ENCODE data around the gene TSGA10.

DNA sequence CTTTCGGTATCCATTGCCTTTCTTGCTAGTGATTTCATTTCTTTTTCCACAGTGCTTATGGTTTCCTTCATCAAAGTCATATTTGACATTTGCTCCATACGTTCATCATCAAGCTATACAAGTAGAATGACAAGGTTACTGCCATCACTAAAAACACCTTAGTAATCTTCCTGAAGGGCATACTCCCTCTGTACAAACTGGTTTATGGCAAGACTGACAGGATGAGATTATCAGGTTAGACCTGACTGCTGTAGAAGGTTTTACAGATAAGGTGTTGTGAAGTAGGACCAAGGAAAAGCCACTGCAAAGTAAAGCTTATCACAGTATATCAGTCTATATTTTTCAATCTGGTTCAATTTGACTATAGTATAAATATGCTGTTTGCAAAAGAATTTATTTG is 50.7 kb downstream of the TSGA10 start:
- no peak for TF ChIP-seq EZH2 (IDR thresholded peaks at IDR 0.05; ENCODE audit: low read depth, unreplicated experiment)
- TF ChIP-seq, protein P1, sequence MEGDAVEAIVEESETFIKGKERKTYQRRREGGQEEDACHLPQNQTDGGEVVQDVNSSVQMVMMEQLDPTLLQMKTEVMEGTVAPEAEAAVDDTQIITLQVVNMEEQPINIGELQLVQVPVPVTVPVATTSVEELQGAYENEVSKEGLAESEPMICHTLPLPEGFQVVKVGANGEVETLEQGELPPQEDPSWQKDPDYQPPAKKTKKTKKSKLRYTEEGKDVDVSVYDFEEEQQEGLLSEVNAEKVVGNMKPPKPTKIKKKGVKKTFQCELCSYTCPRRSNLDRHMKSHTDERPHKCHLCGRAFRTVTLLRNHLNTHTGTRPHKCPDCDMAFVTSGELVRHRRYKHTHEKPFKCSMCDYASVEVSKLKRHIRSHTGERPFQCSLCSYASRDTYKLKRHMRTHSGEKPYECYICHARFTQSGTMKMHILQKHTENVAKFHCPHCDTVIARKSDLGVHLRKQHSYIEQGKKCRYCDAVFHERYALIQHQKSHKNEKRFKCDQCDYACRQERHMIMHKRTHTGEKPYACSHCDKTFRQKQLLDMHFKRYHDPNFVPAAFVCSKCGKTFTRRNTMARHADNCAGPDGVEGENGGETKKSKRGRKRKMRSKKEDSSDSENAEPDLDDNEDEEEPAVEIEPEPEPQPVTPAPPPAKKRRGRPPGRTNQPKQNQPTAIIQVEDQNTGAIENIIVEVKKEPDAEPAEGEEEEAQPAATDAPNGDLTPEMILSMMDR (conservative IDR thresholded peaks at IDR 0.05; ENCODE audit: low read depth in 2 of 2): no peak
- TF ChIP-seq, protein P2, sequence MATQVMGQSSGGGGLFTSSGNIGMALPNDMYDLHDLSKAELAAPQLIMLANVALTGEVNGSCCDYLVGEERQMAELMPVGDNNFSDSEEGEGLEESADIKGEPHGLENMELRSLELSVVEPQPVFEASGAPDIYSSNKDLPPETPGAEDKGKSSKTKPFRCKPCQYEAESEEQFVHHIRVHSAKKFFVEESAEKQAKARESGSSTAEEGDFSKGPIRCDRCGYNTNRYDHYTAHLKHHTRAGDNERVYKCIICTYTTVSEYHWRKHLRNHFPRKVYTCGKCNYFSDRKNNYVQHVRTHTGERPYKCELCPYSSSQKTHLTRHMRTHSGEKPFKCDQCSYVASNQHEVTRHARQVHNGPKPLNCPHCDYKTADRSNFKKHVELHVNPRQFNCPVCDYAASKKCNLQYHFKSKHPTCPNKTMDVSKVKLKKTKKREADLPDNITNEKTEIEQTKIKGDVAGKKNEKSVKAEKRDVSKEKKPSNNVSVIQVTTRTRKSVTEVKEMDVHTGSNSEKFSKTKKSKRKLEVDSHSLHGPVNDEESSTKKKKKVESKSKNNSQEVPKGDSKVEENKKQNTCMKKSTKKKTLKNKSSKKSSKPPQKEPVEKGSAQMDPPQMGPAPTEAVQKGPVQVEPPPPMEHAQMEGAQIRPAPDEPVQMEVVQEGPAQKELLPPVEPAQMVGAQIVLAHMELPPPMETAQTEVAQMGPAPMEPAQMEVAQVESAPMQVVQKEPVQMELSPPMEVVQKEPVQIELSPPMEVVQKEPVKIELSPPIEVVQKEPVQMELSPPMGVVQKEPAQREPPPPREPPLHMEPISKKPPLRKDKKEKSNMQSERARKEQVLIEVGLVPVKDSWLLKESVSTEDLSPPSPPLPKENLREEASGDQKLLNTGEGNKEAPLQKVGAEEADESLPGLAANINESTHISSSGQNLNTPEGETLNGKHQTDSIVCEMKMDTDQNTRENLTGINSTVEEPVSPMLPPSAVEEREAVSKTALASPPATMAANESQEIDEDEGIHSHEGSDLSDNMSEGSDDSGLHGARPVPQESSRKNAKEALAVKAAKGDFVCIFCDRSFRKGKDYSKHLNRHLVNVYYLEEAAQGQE (IDR thresholded peaks at IDR 0.05; ENCODE audit: unreplicated experiment): no peak
- no peak for TF ChIP-seq POLR2AphosphoS5 (IDR thresholded peaks at IDR 0.05; ENCODE audit: low read depth)
- no peak for TF ChIP-seq ZNF331 (CRISPR knock-in tag; IDR thresholded peaks at IDR 0.05; ENCODE audit: low read depth)

Measured in GM23338 (cell line).